Activated naive CD8-positive, alpha-beta T cell treated with anti-CD3 and anti-CD28 coated beads, Interleukin-2, amount 50 U/mL, for 16 hours (primary cell): ENCODE results near the gene ASPDH.

ENCODE experiments used
- DNase-seq: peaks from one replicate; pipeline ENCODE4 v3.0.0-alpha.2; 2020; ENCODE audit warnings: low read depth, low spot score

Gene ASPDH

DNA sequence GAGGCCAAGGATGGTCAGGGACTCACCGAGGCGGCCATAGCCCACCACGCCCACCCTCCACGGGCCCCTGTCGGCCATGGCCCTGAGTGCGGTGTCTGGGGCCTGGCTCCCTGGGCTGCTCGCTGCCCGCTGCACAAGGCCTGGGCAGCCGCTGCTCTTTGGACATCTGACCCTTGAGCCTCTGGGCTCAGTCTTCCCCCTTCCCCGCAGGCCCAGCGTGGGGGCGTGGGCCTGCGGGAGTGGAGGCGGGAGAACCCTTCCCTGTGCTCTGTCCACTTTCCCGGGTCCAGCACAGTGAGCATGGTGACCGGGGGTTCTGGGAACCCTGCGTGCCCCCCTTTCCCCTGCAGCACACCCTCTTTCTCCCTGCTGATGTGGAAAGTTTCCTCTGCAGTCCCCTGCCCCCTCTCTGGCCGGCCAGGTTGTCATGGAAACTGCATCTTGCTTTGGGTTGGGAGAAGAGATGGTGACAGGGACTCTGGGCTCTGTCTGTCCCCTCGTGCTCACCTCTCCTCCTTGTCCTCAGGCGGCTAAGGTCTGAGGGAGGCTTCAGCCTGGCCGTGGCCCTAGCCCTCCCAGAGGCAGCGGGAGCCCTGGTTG lies at the start of gene ASPDH:
TSS of gene ASPDH (minus strand) at position 168 of the 600 bp plus-strand sequence. CDS start at position 78, 90 bp downstream.
- DNase-seq, result no peak

DNA sequence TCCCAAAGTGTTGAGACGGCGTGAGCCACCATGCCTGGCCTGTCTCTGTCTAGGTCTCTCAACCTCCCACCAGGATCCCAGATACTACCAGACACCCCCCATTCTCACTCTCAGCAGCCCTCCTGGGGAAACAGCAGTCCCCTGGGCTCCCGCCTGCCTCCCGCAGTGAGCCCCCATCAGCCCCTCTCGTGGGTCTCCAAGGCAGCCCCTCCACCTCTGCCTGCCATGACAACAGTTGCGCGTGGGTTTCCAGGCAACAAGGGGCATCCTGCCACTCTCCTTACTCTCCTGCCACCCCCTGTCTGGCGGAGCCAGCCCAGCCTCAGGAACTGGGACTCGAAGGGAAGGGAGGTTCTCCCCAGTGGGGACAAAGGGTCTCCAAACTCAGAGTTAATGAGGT lies 49.3 kb upstream of the ASPDH start:
- no peak for DNase-seq

DNA sequence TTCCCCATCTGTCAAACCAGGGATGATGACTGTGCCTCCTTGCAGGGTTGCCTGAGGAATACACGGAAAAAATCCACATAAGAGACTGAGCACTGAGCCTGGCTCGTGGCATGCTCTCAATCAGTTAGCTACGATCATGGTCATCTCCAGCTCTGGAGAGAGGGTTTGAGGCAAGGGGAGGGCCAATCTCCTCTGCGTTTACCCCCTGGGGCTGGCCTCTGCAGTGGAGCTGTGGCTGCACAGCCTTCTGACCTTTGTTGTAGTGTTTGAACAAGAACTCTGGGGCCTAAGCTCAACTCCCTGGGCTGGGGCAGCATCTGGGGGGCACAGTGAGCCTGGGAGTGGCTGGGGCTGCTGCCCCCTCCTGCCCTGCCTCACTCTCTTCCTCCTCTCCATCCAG lies 48.6 kb upstream of the ASPDH start:
- no peak for DNase-seq

DNA sequence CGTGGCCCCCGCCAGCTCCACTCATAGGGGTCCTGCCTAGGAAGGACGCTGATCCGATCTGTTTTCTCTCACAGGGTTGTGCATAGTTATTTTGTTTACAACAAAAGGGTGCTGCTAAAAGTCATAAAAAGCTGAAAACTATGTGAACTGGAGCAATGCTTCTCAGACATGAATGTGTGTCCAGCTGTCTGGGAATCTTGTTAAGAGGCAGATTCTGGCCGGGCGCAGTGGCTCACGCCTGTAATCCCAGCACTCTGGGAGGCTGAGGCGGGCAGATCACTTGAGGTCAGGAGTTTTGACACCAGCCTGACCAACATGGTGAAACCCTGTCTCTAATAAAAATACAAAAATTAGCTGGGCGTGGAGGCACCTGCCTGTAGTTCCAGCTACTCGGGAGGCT lies 45.9 kb upstream of the ASPDH start:
- DNase-seq, result no peak

DNA sequence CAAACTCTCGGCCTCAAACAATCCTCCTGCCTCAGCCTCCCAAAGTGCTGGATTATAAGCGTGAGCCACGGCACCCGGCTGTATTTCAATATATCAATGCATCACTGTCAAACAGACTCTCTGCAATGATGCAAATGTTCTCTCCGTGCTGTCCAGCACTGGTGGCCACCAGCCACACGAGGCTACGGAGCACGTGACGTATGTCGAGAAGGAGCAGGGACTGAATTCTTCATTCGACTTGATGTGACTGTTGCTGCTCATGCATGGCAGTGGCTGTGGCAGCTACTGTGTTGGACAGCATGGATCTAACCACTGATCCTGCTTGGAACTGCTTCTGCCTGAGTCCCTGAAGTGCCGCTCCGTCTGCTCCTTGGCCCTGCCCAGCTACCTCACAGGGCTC lies 44.7 kb upstream of the ASPDH start:
- DNase-seq, result no peak

DNA sequence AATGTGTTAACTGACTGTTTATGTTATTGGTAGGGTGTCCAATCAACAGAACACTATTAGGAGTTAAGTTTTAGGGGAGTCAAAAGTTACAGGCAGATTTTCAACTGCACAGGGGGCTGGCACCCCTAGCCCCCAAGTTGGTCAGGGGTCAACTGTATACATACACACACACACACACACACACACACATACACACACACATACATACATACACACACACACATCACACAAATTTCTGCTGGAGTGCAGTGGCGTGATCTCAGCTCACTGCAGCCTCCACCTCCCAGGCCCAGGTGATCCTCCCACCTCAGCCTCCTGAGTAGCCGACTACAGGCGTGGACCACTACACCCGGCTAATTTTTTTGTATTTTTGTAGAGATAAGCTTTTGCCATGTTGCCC lies 44.3 kb upstream of the ASPDH start:
- no peak for DNase-seq

DNA sequence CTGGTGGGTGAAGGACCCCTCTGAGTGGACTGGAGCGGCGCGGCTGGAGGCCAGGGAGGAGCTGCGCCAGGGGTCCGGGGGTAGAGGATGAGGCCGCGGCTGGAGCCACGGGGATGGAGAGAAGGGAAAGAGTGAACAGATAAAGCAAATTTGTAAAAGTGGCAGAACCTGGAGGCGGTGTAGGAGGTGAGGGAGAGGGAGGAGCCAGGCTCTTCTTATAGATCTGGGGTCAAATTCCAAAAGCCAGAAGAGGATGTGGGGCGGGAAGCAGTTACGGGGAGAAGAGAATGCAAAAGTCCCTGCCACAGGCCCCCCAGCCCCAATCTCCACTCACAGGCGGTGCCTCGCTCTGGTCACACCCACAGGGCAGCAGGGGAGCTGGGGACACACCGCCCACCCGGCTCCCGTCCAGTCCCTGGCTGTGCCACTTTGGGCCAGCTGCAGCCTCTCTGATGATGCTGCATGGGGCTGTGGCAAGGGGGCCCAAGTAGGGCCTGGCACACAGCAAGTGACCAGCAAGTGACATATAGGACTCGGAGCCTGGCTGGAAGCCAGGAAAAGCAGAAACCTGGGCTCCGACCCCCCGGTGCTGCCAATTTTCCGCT lies 43.4 kb upstream of the ASPDH start:
- DNase-seq, result no peak

DNA sequence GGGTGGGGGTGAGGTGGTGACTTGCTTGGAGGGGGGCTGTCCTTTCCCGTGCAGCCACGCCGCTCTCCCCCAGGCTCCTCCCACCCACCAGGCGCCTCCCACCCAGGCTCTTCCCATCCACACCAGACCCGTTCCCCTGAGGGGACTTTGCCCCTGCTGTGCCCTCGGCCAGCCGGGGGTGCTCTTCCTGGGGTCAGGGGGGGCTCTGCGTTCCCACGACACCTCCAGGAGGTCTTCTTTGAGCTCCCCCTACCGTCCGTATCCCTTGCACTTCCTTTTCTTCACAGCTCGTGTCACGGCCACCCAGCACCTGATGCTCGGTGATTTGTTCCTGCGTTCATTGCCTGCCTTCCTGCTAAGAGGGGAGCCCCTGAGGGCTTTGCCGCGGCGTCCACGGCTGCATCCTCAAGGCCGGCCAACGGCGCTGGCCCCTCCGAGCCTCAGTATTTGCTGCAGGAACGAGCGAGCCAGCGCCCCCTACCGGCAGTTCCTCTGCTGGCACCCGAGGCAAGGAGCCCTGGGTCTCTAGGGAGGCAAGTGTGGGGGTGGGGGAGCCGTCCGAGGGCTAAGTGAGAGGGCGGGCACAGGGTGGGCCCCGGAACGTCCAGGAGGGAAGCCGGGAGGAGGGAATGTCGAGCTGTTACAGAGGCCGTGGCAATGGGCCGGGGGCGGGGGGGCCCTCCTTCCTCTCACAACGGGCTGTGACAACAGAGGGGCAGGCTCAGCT lies 42.7 kb upstream of the ASPDH start:
- peak; percentile 54 for DNase-seq

DNA sequence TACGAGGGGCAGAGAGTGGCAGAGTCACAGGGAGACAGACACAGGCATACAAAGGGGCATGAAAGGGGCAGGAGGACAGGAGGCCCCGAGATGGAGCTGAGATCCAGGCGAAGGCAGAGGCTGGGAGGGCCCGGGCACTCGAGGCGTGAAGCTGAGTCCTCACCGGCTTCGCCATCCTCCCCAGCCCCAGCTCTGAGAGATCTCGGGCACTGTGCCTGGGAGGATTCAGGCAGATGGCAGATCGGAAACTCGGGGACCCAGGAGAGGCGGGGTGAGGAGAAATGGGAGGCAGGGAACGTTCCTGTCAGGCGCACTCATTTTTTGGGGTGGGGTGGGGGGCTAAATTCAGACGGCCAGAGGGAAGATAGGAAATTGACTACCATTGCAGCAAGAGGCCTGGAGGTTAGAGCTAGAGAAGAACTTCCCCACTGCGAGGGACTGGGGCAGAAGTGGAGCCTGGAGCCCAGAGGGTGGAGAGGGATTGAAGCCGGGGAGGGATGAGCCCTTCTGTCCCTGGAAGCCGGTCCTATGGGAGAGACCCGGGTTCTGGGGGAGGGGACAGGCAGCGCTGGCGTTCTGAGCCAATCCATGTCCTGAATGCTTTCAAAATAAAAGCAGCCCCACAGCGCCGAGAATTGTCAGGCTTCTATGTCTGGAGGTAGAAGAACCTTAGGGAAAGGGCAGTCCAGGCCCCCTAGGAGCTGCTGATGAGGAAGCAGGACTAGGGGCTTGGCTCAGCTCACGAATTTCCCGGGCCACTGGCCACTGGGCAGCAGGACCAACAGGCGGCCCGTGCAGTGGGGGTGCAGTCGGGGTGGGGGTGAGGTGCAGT lies 42.0 kb upstream of the ASPDH start:
- no peak for DNase-seq

DNA sequence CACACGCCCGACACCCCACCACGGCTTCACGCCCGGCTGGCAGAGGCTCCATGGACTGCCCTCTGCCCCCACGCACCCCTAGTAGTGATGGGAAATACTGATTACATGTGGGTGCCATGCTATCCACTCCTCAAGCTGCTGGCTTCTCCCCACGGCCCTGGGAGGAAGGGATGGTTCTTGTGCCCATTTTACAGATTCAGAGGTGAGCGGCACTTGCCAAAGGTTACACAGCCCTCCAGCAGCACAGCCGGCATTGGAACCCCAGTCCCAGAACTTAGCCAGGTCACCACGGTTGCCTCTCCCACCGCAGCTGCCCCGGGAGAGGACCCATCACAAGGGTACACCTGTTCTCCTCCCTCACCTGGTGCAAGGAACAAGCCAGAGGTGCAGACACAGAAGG lies 41.3 kb upstream of the ASPDH start:
- DNase-seq, result no peak

DNA sequence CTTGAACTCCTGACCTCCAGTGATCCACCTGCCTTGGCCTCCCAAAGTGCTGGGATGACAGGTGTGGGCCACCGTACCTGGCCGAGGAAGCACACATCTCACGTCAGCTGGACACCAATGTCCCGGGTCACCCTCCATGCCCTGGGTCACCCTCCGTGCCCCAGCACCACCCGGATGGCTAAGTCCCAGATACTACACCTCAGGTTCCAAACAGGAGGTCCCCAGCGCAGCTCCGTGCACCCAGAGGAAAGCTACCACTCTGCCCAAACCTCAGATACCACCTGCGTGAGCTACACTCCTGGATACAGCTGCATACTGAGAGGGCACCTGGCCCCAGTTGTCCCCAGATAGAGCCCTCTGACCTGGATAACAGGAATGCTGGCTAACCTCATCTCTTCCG lies 40.5 kb upstream of the ASPDH start:
- no peak for DNase-seq

DNA sequence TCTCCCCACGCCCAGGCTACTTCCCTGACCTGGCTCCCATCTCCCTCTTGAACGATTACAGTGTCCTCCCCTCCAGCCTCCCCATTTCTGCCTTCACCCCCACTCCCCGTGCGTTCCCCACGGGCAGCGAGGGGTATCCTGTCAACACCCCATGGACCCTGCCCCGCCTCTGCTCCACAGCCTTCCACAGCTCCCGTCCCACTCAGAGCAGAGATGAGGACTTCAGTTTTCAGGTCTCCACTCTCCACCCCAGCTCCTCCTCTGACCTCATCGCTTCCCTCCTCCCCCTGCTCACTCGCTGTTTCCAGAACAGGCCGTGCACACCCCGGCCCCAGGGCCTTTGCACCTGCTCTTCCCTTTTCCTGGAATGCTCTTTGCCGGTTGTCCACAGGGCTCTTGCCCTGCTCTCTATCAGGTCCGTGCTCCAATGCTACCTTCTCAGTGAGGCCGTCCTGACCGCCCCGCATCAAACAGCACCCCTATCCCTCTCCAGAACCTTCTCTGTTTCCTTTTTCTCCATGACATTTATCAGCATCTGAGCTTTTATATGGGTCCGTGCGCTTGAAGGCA lies 39.5 kb upstream of the ASPDH start:
- DNase-seq, result no peak

DNA sequence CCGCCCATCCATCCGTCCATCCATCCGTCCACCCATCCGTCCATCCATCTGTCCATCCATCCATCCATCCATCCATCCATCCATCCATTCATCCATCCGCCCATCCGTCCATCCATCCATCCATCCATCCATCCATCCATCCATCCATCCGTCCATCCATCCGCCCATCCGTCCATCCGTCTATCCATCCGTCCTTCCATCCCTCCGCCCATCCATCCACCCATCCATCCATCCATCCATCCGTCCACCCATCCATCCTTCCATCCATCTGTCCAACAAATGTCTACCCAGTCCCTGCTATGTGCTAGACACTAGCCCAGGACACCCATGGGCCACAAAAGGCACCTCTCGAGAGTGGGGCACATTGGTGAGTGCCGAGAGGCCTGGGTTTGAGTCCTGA lies 38.8 kb upstream of the ASPDH start:
- no peak for DNase-seq

DNA sequence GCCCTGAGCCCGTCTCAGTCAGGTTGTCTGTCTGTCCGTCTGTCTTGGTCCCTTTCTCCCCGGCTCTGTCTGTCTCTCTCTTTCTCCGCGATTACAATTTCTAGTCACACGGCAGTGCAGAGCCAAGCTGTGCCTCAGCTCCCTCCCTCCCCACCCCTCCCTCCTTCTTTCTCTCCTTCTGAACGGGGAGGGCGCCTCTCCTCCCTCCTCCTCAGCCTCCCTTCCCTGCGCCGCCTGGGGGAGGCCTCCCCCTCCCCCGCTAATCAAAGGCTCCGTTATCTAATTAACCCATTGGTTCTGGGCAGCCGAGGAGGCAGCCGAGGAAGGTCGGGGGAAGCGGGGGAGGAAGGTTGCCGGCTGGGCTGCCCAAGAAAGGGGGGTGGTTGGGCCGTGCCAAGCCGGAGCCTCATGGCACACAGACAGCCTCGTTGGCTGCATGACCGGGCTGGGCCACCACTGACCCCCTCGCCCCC lies 38.0 kb upstream of the ASPDH start:
- DNase-seq, result no peak

DNA sequence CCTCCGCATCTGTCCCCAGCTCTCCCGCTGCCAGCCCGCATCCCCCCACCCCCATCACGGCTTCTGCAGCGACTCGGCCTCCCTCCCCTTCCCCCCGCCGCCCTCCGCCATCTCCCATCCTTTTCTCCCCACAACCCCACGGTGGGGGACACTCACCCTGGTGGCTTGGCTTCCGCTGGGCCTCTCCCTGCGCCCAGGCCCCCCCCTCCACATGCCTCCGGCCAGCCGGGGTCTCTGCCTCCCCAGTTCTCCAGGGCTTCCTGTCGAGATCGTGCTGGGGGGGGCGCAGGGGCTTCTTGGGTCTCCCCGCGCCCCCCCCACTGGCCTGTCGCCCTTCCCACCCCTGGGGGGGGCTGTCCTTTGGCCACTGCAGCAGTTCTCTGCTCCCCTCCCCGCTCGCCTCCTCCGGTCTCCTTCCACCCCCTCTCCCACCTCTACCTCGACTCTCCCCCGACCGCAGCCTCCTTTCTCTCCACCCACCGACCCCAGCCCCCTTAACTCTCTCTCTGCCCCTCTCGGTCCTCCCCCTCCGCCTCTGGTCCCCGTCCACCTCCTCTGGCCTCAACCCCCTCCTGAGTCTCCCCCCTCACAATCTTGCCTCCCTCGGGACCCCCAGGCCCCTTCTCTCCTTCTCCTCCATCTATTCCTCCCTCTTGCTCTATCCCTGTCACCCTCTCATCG lies 37.5 kb upstream of the ASPDH start:
- no peak for DNase-seq

DNA sequence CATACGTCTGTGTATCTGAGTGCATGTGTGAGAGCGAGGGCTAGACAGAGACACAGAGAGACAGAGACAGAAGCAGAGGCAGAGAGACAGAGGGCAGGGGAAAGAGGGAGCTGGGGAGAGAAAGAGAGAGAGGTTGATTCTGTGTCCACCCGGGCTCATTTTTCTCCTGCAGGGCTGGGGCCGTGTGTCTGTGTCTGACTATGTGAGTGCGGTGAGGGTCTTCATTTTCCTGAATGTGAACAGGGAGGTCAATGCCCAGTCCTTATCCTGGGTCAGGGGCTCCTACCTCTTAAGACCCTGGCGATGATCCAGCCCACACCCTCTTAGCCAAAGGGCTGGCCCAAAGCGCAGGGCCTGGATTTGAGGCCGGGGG lies 36.9 kb upstream of the ASPDH start:
- no peak for DNase-seq

DNA sequence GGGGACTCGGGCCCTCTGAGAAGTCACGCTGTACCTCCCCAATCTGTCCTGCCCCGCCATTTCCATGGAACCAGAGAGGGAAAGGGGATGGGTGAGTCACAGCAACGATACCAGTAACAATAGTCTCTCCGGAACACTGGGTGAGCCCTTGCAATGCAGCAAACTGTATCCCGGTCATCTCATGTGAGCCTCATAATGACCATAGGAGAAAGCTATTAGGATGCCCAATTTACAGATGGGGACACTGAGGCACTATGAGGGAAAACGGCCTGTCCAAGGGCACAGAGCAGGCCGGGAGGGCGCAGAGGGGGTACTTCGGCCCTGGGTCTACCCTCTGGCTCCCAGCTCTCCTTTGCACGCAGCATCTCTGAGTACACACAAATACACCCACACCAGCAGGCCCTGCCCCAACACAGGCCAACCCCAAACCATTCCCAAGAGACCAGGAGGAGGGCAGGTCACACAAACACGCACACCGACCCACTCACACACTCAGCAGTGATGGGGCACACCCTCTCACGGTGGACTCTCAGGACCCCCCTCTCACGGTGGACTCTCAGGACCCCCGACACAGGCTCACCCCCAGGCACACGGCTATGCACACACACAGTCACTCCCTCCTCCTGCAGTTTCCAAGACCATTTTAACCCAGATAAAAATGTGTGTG lies 36.3 kb upstream of the ASPDH start:
- DNase-seq, result no peak

DNA sequence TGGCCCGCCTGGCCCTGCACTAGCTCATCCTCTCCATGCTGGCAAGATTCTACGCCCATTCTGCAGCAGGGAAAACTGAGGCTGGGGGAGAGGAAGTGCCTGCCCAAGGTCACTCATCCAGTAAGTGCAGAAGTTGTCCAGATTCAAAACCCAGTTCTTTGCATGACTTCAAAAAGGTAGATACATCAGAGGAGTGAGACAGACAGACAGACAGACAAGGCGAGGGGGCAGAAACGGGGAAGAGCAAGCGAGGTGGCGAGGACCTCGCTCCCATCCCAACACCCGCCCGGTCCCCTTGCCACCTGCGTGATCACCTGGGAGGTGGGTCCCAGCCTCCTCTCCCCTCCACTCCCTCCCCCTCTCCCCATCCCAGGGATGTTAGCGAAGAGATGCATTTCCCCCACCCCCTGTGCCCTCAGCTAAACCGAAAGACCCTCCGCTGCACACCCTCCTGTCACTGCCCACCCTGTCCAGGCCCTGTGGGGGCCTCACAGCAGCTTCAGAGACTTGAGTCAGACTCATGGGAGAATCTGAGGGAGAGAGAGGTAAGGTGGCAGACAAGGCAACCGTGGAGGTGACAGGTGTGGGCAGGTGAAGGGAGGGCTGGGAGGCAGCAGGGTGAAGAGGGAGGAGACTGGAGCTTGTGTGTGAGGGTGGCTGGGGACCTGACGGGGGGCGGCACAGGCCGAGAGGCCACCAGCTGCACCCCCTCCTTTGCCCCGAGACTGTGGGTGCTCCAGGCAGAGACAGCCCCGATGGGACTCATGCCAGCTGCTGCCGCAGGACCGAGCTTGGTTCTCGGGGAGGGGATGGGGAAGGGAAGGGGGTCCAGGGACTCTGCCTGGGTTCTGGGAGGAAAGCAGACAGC lies 35.6 kb upstream of the ASPDH start:
- DNase-seq, result no peak

DNA sequence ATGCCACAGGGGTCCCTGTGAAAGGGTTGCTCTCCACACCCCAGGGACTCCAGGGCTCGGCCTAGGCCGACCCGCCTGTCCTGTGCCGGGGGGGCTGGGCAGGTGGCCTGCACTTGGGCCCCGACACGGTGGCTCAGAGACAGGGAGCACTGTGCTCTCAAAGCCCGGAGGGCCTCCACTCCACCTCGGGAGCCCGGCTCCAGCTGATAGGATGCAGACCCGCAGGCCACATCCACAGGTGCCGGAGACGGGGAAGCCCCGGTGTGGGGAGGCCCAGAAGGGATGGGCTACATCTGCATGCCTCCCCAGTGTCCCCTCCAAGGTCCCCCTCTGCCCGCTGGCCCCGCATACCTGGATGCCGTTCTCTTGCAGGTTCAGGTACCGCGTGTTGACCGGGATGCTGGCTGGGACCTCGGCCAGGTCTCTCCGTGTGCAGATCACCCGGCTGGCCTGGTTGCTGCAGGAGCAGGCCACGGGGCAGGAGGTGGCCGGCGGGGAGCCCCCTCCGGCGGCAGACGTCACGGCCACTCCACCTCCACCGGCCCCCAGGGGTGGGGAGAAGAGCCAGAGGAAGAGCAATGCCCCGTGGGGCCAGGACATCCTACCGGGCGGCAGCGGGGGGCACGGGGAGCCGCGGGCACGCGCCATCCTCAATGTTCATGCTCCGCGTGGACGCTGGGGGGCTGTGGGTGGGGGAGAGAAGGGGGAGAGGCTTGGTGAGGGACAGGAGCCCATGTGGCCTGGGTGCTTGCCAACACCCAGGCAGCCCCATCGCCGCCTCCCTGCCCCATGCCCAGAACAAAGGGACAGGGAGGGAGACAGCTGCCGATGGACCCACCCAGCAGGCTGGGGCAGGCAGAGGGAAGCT lies 34.7 kb upstream of the ASPDH start:
- DNase-seq, result no peak
